GM13977 (cell line): ENCODE results near the gene POLD4.

ENCODE experiments used
- DNase-seq: peaks from one replicate; pipeline ENCODE4 v3.0.0; 2012; ENCODE audit warnings: low spot score
- CTCF ChIP-seq: IDR thresholded peaks from 2 replicates; pipeline ENCODE4 v1.5.1; 2012; ENCODE audit warnings: mild to moderate bottlenecking, control low read depth; ENCODE audit not compliant: insufficient read depth; ENCODE audit errors: extremely low read depth, missing control alignments
- in situ Hi-C: fragments of 300-500 bp; cut with MboI; formaldehyde crosslinking; loops from one replicate; pipeline ENCODE4 v1.12.0; 2022; ENCODE audit warnings: low sequenced_read_pairs, low pct_unique_long_range_greater_than_20kb, mixed read lengths, inconsistent platforms; ENCODE audit not compliant: unreplicated experiment

Gene POLD4

GRCh38 chr11:67374571-67375281 is 21.4 kb upstream of the POLD4 start:
- DNase-seq = no peak

GRCh38 chr11:67373648-67374570 is 20.6 kb upstream of the POLD4 start:
- peak; percentile 44 for TF ChIP-seq CTCF
- DNase-seq = peak; percentile 85
- in situ Hi-C loops = no loop called here

More at GRCh38 chr11:67374571-67375281, 21.4 kb upstream of the POLD4 start:
- no peak for TF ChIP-seq CTCF
- in situ Hi-C loops = no loop called here

- TF ChIP-seq CTCF = no peak
- DNase-seq = peak; percentile 83
- in situ Hi-C loops = no loop called here
These were observed 19.8 kb upstream of the POLD4 start, which contains the start of gene CLCF1 for GRCh38 chr11:67372993-67373647. TSS of gene CLCF1 (minus strand) at chr11:67373598. CDS start at chr11:67373539, 59 bp downstream.

GRCh38 chr11:67372321-67372992 is 19.1 kb upstream of the POLD4 start:
- DNase-seq = no peak
- no peak for TF ChIP-seq CTCF
- in situ Hi-C loops = no loop called here

GRCh38 chr11:67371911-67372320 is 18.6 kb upstream of the POLD4 start:
- no peak for DNase-seq
- TF ChIP-seq CTCF = no peak
- in situ Hi-C loops = no loop called here
